Spleen (tissue), 11 donors: ENCODE measurements around the gene ROBO1. TPM values are rescaled to one million over a fixed set of nuclear protein-coding genes. Genes with fewer than 3 reads are reported as not detected.
"Not testable (repeated sequence)": the region's sequence is repeated elsewhere in the genome, so short reads cannot be mapped to it uniquely, and the experiment has no call there.

Experiments
- DNase-seq: peaks from one replicate; pipeline ENCODE4 v3.0.0-alpha.2; 2020
- H3K27ac ChIP-seq, 8 donors: fragments of 200-600 bp; sonication (generic) in 7 of 8; 1 replicate in 4 of 8; 2 replicates in 4 of 8; pipeline versions ENCODE4 v1.5.0 to v1.8.0; 2016 to 2021; ENCODE audit warnings: inconsistent platforms in 4 of 8, mild to moderate bottlenecking in 4 of 8, moderate library complexity in 1 of 8
- H3K27me3 ChIP-seq, 7 donors: fragments of 200-600 bp; sonication (generic) in 6 of 7; replicated peaks in 1 of 7; 1 replicate in 4 of 7; 2 replicates in 3 of 7; pipeline versions ENCODE4 v1.5.0 to v1.8.0; 2016 to 2021; ENCODE audit warnings: inconsistent platforms in 3 of 7, mild to moderate bottlenecking in 1 of 7
- H3K36me3 ChIP-seq, 6 donors: fragments of 200-600 bp; sonication (generic) in 5 of 6; 1 replicate in 4 of 6; 2 replicates in 2 of 6; pipeline versions ENCODE4 v1.5.0 to v1.8.0; 2016 to 2021; ENCODE audit warnings: inconsistent platforms in 2 of 6
- H3K4me1 ChIP-seq, 6 donors: fragments of 200-600 bp; sonication (generic) in 5 of 6; 1 replicate in 3 of 6; 2 replicates in 3 of 6; pipeline versions ENCODE4 v1.5.0 to v1.8.0; 2016 to 2021; ENCODE audit warnings: inconsistent platforms in 3 of 6
- H3K4me3 ChIP-seq, 8 donors: fragments of 200-600 bp; sonication (generic) in 7 of 8; 1 replicate in 4 of 8; 2 replicates in 4 of 8; pipeline versions ENCODE4 v1.5.0 to v1.8.0; 2016 to 2021; ENCODE audit warnings: inconsistent platforms in 4 of 8, mild to moderate bottlenecking in 4 of 8, moderate library complexity in 2 of 8
- H3K9me3 ChIP-seq, 8 donors: fragments of 200-600 bp; sonication (generic) in 7 of 8; 1 replicate in 4 of 8; 2 replicates in 4 of 8; pipeline versions ENCODE4 v1.5.0 to v1.8.0; 2016 to 2021; ENCODE audit warnings: inconsistent platforms in 4 of 8
- POLR2A ChIP-seq, 3 donors: fragments of 450-650 bp; IDR thresholded peaks; one replicate each; pipeline ENCODE4 v1.5.1; 2017; ENCODE audit warnings: antibody characterized with exemption in 3 of 3, mild to moderate bottlenecking in 1 of 3
- POLR2AphosphoS5 ChIP-seq, 3 donors: sonication (generic); formaldehyde crosslinking; IDR thresholded peaks; one replicate each; pipeline ENCODE4 v1.5.1; 2017; ENCODE audit warnings: antibody characterized with exemption in 3 of 3
- WGBS, 5 donors: extraction: QIAGEN DNeasy Blood & Tissue Kit in 3 of 5; methylation state at CpG; one replicate each; pipeline versions ENCODE4 v1.1.5 to v1.1.7; 2013 to 2018; 5-methylcytosine and 5-hydroxymethylcytosine counted together
- intact Hi-C: fragments of 100-400 bp; cut with DNase I; formaldehyde crosslinking; loops from one replicate; pipeline ENCODE4 v1.15.0; 2023; ENCODE audit warnings: low total_unique reads
- polyA plus RNA-seq, 3 donors: library from polyadenylated mRNA; stranded (reverse); fragments of 200-250 nt; gene quantifications; one replicate each; pipeline ENCODE4 v1.2.1, GENCODE V29; 2013
- total RNA-seq, 7 donors: library from RNA; depleted of rRNA in 3 of 7; stranded (reverse); fragments of >200 nt in 3 of 7; fragmentation: NEBNext Ultra II Directional in 4 of 7; extraction: Animal tissue kit (Norgen Biotek cat#: 25700) in 4 of 7; gene quantifications; one replicate each; pipeline versions ENCODE4 v1.1.0 to v1.2.1, GENCODE V29; 2016 to 2021
- TF ChIP-seq, protein P1 (sequence below), 11 experiments: fragments of 200-600 bp in 7 of 11; fragments of 450-650 bp in 4 of 11; sonication (generic) in 4 of 11; IDR thresholded peaks in 8 of 11; conservative IDR thresholded peaks in 3 of 11; 1 replicate in 7 of 11; 2 replicates in 4 of 11; pipeline versions ENCODE4 v1.4.0 to v1.8.0; 2016 to 2021; ENCODE audit warnings: antibody characterized with exemption in 11 of 11, inconsistent platforms in 4 of 11, mild to moderate bottlenecking in 1 of 11
- donor health status: healthy with polysubstance abuse.
- donor health status: DM: no; HTN: no; CAD: no; lungs with moderate emphysema.
- donor health status: DM: no; HTN: no; CAD: no.
- donor health status: Bipolar disorder and iron deficiency.
- donor health status: healthy.
- donor health status: DM: no; HTN: no; CAD: no.
- donor health status: DM: yes; HTN: yes; CAD: no.

Gene ROBO1
- total and polyA plus RNA-seq, 10 donors: 3.4 to 37.3 (median 26.0) TPM

DNA sequence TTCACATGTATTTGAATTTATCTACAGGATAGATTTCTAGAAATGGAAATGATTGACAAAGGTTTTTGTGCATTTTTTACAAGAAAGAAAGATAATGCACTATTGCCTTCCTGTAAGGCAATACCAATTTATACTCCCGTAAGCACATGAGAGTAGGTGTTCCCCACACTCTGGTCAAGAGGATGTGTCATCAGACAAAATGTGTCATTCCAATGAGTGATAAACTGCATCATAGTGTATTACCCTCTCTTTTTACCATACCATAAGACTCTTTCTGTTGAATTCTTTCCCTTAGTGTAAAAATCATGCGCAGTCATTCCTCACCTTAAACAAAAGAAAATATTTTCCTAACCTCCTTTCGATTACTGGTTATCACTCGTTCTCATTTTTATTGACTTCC is 251.0 kb downstream of the ROBO1 start:
- WGBS, 5 donors: 75 to 85% (median 78%) methylated on average over 4 of the region's 4 CpGs
- Histone ChIP-seq H3K36me3 (no peaks in the 10 kb centered on the region), H3K27me3 (peaks cover 0 to 3% (median 0%) of the 10 kb centered on the region in 7 donors), H3K4me1 (no peaks in the 10 kb centered on the region), H3K4me3 (no peak overlapping the region), H3K9me3 (no peaks in the 10 kb centered on the region), H3K27ac (no peak overlapping the region)
- TF ChIP-seq, protein P1, sequence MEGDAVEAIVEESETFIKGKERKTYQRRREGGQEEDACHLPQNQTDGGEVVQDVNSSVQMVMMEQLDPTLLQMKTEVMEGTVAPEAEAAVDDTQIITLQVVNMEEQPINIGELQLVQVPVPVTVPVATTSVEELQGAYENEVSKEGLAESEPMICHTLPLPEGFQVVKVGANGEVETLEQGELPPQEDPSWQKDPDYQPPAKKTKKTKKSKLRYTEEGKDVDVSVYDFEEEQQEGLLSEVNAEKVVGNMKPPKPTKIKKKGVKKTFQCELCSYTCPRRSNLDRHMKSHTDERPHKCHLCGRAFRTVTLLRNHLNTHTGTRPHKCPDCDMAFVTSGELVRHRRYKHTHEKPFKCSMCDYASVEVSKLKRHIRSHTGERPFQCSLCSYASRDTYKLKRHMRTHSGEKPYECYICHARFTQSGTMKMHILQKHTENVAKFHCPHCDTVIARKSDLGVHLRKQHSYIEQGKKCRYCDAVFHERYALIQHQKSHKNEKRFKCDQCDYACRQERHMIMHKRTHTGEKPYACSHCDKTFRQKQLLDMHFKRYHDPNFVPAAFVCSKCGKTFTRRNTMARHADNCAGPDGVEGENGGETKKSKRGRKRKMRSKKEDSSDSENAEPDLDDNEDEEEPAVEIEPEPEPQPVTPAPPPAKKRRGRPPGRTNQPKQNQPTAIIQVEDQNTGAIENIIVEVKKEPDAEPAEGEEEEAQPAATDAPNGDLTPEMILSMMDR (IDR thresholded peaks at IDR 0.05 in 8 of 11, conservative IDR thresholded peaks at IDR 0.05 in 3 of 11): no peak
- TF ChIP-seq POLR2AphosphoS5 (IDR thresholded peaks at IDR 0.05) (no peak), POLR2A (IDR thresholded peaks at IDR 0.05) (no peak)
- intact Hi-C loops: no loop called here
- DNase-seq: no peak

DNA sequence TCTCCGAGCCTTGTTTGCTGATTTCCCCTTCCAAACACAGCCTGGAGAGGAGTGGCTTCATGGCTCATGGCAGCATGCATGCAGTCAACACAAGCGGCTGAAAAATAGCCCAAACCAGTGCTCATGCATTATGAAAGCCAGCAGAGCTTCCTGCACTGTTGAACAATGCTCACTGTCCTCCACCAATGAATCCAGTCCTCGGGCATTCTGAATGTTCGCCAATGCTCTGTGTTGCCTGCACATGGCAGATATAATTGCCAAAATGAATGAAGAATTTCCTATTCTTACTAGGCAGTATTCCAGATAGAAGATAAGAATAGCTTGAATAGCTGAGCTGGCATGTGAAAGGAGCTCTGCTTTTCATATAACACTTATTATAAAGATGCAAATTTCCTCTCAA is 252.7 kb downstream of the ROBO1 start:
- peaks cover 0 to 7% (median 0%) of the 10 kb centered on the region in 8 donors for H3K9me3 ChIP-seq
- intact Hi-C loops: no loop called here
- no peak for DNase-seq
- TF ChIP-seq POLR2A (IDR thresholded peaks at IDR 0.05) (no peak), POLR2AphosphoS5 (IDR thresholded peaks at IDR 0.05) (no peak)
- TF ChIP-seq, protein P1 (IDR thresholded peaks at IDR 0.05 in 8 of 11, conservative IDR thresholded peaks at IDR 0.05 in 3 of 11): no peak
- H3K4me1 ChIP-seq: no peaks in the 10 kb centered on the region
- H3K36me3 ChIP-seq: no peaks in the 10 kb centered on the region
- no peak overlapping the region for H3K4me3 ChIP-seq
- H3K27me3 ChIP-seq: peaks cover 0 to 3% (median 0%) of the 10 kb centered on the region in 7 donors
- no peak overlapping the region for H3K27ac ChIP-seq
- 36 to 62% (median 54%) methylated on average over 4 of the region's 4 CpGs for WGBS, 5 donors

GRCh38 chr3:79514069-79514468 is 253.7 kb downstream of the ROBO1 start:
- 73 to 87% (median 83%) methylated on average over 3 of the region's 3 CpGs for WGBS, 5 donors
- H3K27ac ChIP-seq: no peak overlapping the region
- intact Hi-C loops: no loop called here
- no peaks in the 10 kb centered on the region for H3K4me1 ChIP-seq
- H3K27me3 ChIP-seq: peaks cover 0 to 3% (median 0%) of the 10 kb centered on the region in 7 donors
- no peaks in the 10 kb centered on the region for H3K36me3 ChIP-seq
- TF ChIP-seq POLR2AphosphoS5 (IDR thresholded peaks at IDR 0.05): no peak
- TF ChIP-seq, protein P1 (IDR thresholded peaks at IDR 0.05 in 8 of 11, conservative IDR thresholded peaks at IDR 0.05 in 3 of 11): no peak
- TF ChIP-seq POLR2A (IDR thresholded peaks at IDR 0.05): no peak
- no peak for DNase-seq
- H3K9me3 ChIP-seq: peaks cover 0 to 7% (median 0%) of the 10 kb centered on the region in 8 donors
- no peak overlapping the region for H3K4me3 ChIP-seq

- DNase-seq: no peak
Measured at GRCh38 chr3:79506751-79507150, 261.0 kb downstream of the ROBO1 start.

DNA sequence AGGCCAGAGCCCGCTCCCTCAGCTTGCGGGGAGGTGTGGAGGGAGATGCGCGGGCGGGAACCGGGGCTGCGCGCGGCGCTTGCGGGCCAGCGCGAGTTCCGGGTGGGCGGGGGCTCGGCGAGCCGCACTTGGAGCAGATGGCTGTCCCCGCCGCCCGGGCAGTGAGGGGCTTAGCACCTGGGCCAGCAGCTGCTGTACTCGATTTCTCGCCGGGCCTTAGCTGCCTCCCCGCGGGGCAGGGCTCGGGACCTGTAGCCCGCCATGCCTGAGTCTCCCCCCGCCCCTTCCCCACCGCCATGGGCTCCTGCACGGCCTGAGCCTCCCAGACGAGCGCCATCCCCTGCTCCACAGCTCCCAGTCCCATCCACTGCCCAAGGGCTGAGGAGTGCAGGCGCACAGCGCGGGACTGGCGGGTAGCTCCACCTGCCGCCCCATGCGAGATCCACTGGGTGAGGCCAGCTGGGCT is 265.5 kb downstream of the ROBO1 start:
- peak; percentile 64 for DNase-seq
- intact Hi-C loops, H3K4me1 ChIP-seq, H3K27me3 ChIP-seq, H3K27ac ChIP-seq, H3K36me3 ChIP-seq, H3K4me3 ChIP-seq: not testable (repeated sequence)
- peaks cover 0 to 13% (median 7%) of the 10 kb centered on the region in 8 donors for H3K9me3 ChIP-seq
- 92 to 97% (median 94%) methylated on average over 18 to 39 of the region's 39 CpGs for WGBS, 5 donors

More at GRCh38 chr3:79506751-79507150, 261.0 kb downstream of the ROBO1 start:
- H3K4me3 ChIP-seq: no peak overlapping the region
- intact Hi-C loops: no loop called here
- H3K9me3 ChIP-seq: peaks cover 0 to 13% (median 7%) of the 10 kb centered on the region in 8 donors
- H3K4me1 ChIP-seq: no peaks in the 10 kb centered on the region
- TF ChIP-seq POLR2A (IDR thresholded peaks at IDR 0.05) (no peak), POLR2AphosphoS5 (IDR thresholded peaks at IDR 0.05) (no peak)
- TF ChIP-seq, protein P1 (IDR thresholded peaks at IDR 0.05 in 8 of 11, conservative IDR thresholded peaks at IDR 0.05 in 3 of 11): no peak
- H3K27ac ChIP-seq: no peak overlapping the region
- no peaks in the 10 kb centered on the region for H3K36me3 ChIP-seq
- WGBS, 5 donors: 84 to 97% (median 92%) methylated on average over 1 of the region's 1 CpG
- H3K27me3 ChIP-seq: no peaks in the 10 kb centered on the region
